Astrocyte (in vitro differentiated cells and primary cell): ENCODE data around the gene PPP1R13B. TPM values are rescaled to one million over a fixed set of nuclear protein-coding genes. Genes with fewer than 3 reads are reported as not detected.

Source experiments
- DNase-seq: peaks from one replicate; pipeline ENCODE4 v3.0.0-alpha.2; 2010; ENCODE audit warnings: low read depth
- FAIRE-seq: peaks from 2 replicates; lab custom pipeline; 2011; peaks lifted over from hg19 to GRCh38; lab: Jason Lieb, UNC
- H2AFZ ChIP-seq: 2 replicates; pipeline ENCODE4 v1.6.0; 2012; ENCODE audit warnings: low read depth, low read length, inconsistent platforms
- H3K27ac ChIP-seq: 2 replicates; pipeline ENCODE4 v1.5.1; 2011; ENCODE audit warnings: low read depth, low read length, inconsistent platforms
- H3K27me3 ChIP-seq: 2 replicates; pipeline ENCODE4 v1.6.0; 2011; ENCODE audit warnings: low read length, inconsistent platforms; ENCODE audit not compliant: insufficient read depth
- H3K36me3 ChIP-seq: 2 replicates; pipeline ENCODE4 v1.5.1; 2011; ENCODE audit warnings: low read length, inconsistent platforms; ENCODE audit not compliant: insufficient read depth
- H3K4me1 ChIP-seq: 2 replicates; pipeline ENCODE4 v1.5.1; 2011; ENCODE audit warnings: low read length, inconsistent platforms; ENCODE audit not compliant: insufficient read depth
- H3K4me2 ChIP-seq: 2 replicates; pipeline ENCODE4 v1.6.0; 2012; ENCODE audit warnings: low read length, inconsistent platforms
- H3K4me3 ChIP-seq: 2 replicates; pipeline ENCODE4 v1.5.1; 2011; ENCODE audit warnings: low read depth, mild to moderate bottlenecking, low read length, inconsistent platforms; ENCODE audit not compliant: insufficient read depth
- H3K79me2 ChIP-seq: 2 replicates; pipeline ENCODE4 v1.6.0; 2012; ENCODE audit warnings: mild to moderate bottlenecking, low read length, inconsistent platforms; ENCODE audit not compliant: insufficient read depth
- H3K9ac ChIP-seq: 2 replicates; pipeline ENCODE4 v1.6.0; 2012; ENCODE audit warnings: mild to moderate bottlenecking, low read length, inconsistent platforms
- H3K9me3 ChIP-seq: 2 replicates; pipeline ENCODE4 v1.5.1; 2012; ENCODE audit warnings: low read depth, mild to moderate bottlenecking, low read length, inconsistent platforms; ENCODE audit not compliant: insufficient read depth
- H4K20me1 ChIP-seq: 2 replicates; pipeline ENCODE4 v1.6.0; 2012; ENCODE audit warnings: low read length, inconsistent platforms; ENCODE audit not compliant: insufficient read depth
- H3K27ac Mint-ChIP-seq: one replicate; pipeline ENCODE4 v1.8.0; 2021; ENCODE audit warnings: mild to moderate bottlenecking, mixed read lengths; ENCODE audit not compliant: unreplicated experiment
- H3K27me3 Mint-ChIP-seq: one replicate; pipeline ENCODE4 v1.8.0; 2021; ENCODE audit warnings: low read depth, mixed read lengths; ENCODE audit not compliant: unreplicated experiment
- H3K36me3 Mint-ChIP-seq: one replicate; pipeline ENCODE4 v1.8.0; 2021; ENCODE audit warnings: low read depth, mixed read lengths; ENCODE audit not compliant: unreplicated experiment
- H3K4me1 Mint-ChIP-seq: one replicate; pipeline ENCODE4 v1.8.0; 2021; ENCODE audit warnings: low read depth, mixed read lengths; ENCODE audit not compliant: unreplicated experiment
- H3K4me3 Mint-ChIP-seq: one replicate; pipeline ENCODE4 v1.8.0; 2021; ENCODE audit warnings: mild to moderate bottlenecking, moderate library complexity, mixed read lengths; ENCODE audit not compliant: unreplicated experiment
- H3K9me3 Mint-ChIP-seq: one replicate; pipeline ENCODE4 v1.8.0; 2021; ENCODE audit warnings: mild to moderate bottlenecking, mixed read lengths; ENCODE audit not compliant: unreplicated experiment
- CTCF ChIP-seq: IDR thresholded peaks from 2 replicates; pipeline ENCODE4 v1.5.1; 2011; ENCODE audit warnings: low read depth, mild to moderate bottlenecking, inconsistent platforms, low read length, moderate library complexity; ENCODE audit not compliant: insufficient read depth
- EZH2 ChIP-seq: IDR thresholded peaks from 2 replicates; pipeline ENCODE4 v1.6.1; 2012; ENCODE audit warnings: mild to moderate bottlenecking, low read length, inconsistent platforms; ENCODE audit not compliant: insufficient read depth
- total RNA-seq: library from RNA; stranded (reverse); gene quantifications from 2 replicates; pipeline ENCODE4 v1.2.1, GENCODE V29; 2021

The PPP1R13B gene
- total RNA-seq, 1 donor from 2014 or later: 7.0 TPM

GRCh38 chr14:103880348-103881267 is 33.2 kb upstream of the PPP1R13B start:
- H2AFZ ChIP-seq: peak overlapping the region; percentile 57
- peaks cover 15% of the 10 kb centered on the region for H3K4me1 ChIP-seq
- TF ChIP-seq EZH2 (no peak), CTCF (no peak)
- H3K9ac ChIP-seq: no peak overlapping the region
- Mint-ChIP-seq H3K27ac (no peak overlapping the region), H3K9me3 (no peaks in the 10 kb centered on the region), H3K36me3 (peaks cover 1% of the 10 kb centered on the region), H3K27me3 (peaks cover 21% of the 10 kb centered on the region), H3K4me1 (no peaks in the 10 kb centered on the region), H3K4me3 (no peak overlapping the region)
- DNase-seq (peak; percentile 53), FAIRE-seq (no peak)
- H3K9me3 ChIP-seq: no peaks in the 10 kb centered on the region
- no peak overlapping the region for H3K27ac ChIP-seq
- peaks cover 8% of the 10 kb centered on the region for H4K20me1 ChIP-seq
- H3K4me2 ChIP-seq: peak overlapping the region; percentile 79
- peak overlapping the region; percentile 25 for H3K4me3 ChIP-seq
- H3K79me2 ChIP-seq: no peaks in the 10 kb centered on the region
- H3K27me3 ChIP-seq: peaks cover 7% of the 10 kb centered on the region
- no peaks in the 10 kb centered on the region for H3K36me3 ChIP-seq

DNA sequence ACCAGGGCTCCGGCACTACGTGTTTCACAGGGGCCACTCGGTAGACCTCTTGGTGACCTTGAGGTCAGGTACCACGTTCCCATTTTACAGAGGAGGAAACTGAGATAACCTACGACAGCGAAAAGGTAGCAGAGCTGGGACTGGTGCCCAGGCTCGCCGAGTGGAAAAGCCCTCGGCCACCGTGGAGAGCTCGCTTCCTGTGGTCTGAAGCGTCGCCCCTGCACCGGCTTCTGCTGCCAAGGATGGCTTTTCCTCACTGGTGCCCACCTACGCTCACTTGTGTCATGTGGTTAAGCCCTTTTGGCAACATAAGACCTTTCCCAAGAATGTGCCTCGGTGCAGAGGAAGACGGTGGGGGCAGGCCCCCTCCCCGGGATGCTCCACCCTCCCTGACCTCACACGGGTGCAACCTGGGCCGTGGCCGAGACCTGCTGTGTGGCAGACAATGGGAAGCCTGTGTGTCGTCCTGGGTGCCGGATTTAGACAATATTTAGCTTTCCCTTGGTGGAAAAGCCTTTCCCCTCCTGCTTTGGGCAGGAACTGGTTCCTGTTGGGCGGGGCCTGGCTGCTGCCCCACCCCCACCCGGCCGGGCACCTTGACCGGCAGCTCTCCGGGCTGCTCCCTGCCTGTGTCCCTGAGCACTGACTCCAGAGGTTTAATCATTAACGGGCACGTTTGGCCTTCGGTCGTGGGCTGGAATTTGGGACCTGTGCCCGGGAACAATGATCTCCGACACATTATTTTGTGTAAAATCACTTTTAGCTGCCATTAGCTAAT is 32.4 kb upstream of the PPP1R13B start:
- no peak overlapping the region for H3K27ac Mint-ChIP-seq
- H3K27ac ChIP-seq: no peak overlapping the region
- peaks cover 1% of the 10 kb centered on the region for H3K36me3 Mint-ChIP-seq
- no peaks in the 10 kb centered on the region for H3K79me2 ChIP-seq
- DNase-seq (peak; percentile 24), FAIRE-seq (no peak)
- no peak overlapping the region for H3K4me3 Mint-ChIP-seq
- peaks cover 8% of the 10 kb centered on the region for H4K20me1 ChIP-seq
- H3K4me3 ChIP-seq: peak overlapping the region; percentile 25
- peaks cover 15% of the 10 kb centered on the region for H3K4me1 ChIP-seq
- peaks cover 18% of the 10 kb centered on the region for H3K27me3 Mint-ChIP-seq
- no peaks in the 10 kb centered on the region for H3K36me3 ChIP-seq
- peak overlapping the region; percentile 79 for H3K4me2 ChIP-seq
- H3K4me1 Mint-ChIP-seq: no peaks in the 10 kb centered on the region
- H3K9me3 ChIP-seq: no peaks in the 10 kb centered on the region
- no peaks in the 10 kb centered on the region for H3K27me3 ChIP-seq
- no peaks in the 10 kb centered on the region for H3K9me3 Mint-ChIP-seq
- TF ChIP-seq CTCF (no peak), EZH2 (no peak)
- peak overlapping the region; percentile 57 for H2AFZ ChIP-seq
- H3K9ac ChIP-seq: no peak overlapping the region
